Tibial nerve (tissue), 4 donors: ENCODE measurements around the gene TGM1. TPM values are rescaled to one million over a fixed set of nuclear protein-coding genes. Genes with fewer than 3 reads are reported as not detected.

Experiments used
- DNase-seq, 2 donors: peaks; one replicate each; pipeline ENCODE4 v3.0.0-alpha.2; 2019; ENCODE audit warnings: low spot score in 2 of 2
- H3K27ac ChIP-seq, 4 donors: fragments of 200-600 bp; sonication (generic) in 3 of 4; one replicate each; pipeline ENCODE4 v1.5.1; 2017 to 2019; ENCODE audit warnings: mild to moderate bottlenecking in 1 of 4
- H3K27me3 ChIP-seq, 2 donors: fragments of 200-600 bp; sonication (generic) in 1 of 2; one replicate each; pipeline versions ENCODE4 v1.5.1 to v1.6.0; 2017 to 2019
- H3K36me3 ChIP-seq, 3 donors: fragments of 200-600 bp; sonication (generic); one replicate each; pipeline ENCODE4 v1.5.1; 2018 to 2019
- H3K4me1 ChIP-seq, 4 donors: fragments of 200-600 bp; sonication (generic) in 3 of 4; one replicate each; pipeline ENCODE4 v1.5.1; 2017 to 2019
- H3K4me3 ChIP-seq, 4 donors: fragments of 200-600 bp; sonication (generic) in 3 of 4; one replicate each; pipeline ENCODE4 v1.5.1; 2017 to 2019; ENCODE audit warnings: mild to moderate bottlenecking in 1 of 4, moderate library complexity in 1 of 4
- H3K9me3 ChIP-seq, 4 donors: fragments of 200-600 bp; sonication (generic) in 3 of 4; one replicate each; pipeline ENCODE4 v1.5.1; 2017 to 2019
- CTCF ChIP-seq, 5 experiments: fragments of 200-600 bp in 3 of 5; fragments of 450-650 bp in 2 of 5; sonication (generic) in 3 of 5; IDR thresholded peaks; one replicate each; pipeline ENCODE4 v1.5.1; 2016 to 2019; ENCODE audit warnings: antibody characterized with exemption in 5 of 5, mild to moderate bottlenecking in 3 of 5, moderate library complexity in 2 of 5
- EP300 ChIP-seq, 2 donors: sonication (generic); formaldehyde crosslinking; IDR thresholded peaks; one replicate each; pipeline ENCODE4 v1.6.1; 2017; ENCODE audit warnings: antibody characterized with exemption in 2 of 2, mild to moderate bottlenecking in 1 of 2
- POLR2A ChIP-seq, 2 donors: fragments of 450-650 bp; IDR thresholded peaks; one replicate each; pipeline ENCODE4 v1.6.1; 2017; ENCODE audit warnings: antibody characterized with exemption in 2 of 2, mild to moderate bottlenecking in 2 of 2, moderate library complexity in 2 of 2
- WGBS, 2 donors: methylation state at CpG; one replicate each; pipeline ENCODE4 v1.1.5; 2018; 5-methylcytosine and 5-hydroxymethylcytosine counted together
- total RNA-seq, 4 donors: library from RNA; depleted of rRNA; stranded (reverse); fragments of >200 nt; gene quantifications; one replicate each; pipeline ENCODE4 v1.1.0, GENCODE V29; 2016

Gene TGM1
- total RNA-seq, 4 donors from 2014 or later, result 13.5 to 53.5 (median 19.4) TPM

- WGBS, 2 donors, result 81 to 85% methylated on average over 3 of the region's 3 CpGs
- Histone ChIP-seq H3K27me3 (no peaks in the 10 kb centered on the region), H3K27ac (peak overlapping the region in 1 of 4 donors; percentile 10), H3K4me3 (no peak overlapping the region), H3K9me3 (no peaks in the 10 kb centered on the region), H3K36me3 (peaks cover 0 to 11% (median 0%) of the 10 kb centered on the region in 3 donors), H3K4me1 (peaks cover 0 to 29% (median 17%) of the 10 kb centered on the region in 4 donors)
- TF ChIP-seq POLR2A (IDR thresholded peaks at IDR 0.05) (no peak), EP300 (IDR thresholded peaks at IDR 0.05) (peak in 1 of 2 donors; percentile 26), CTCF (IDR thresholded peaks at IDR 0.05) (no peak)
- DNase-seq, result no peak
Measured at GRCh38 chr14:24274101-24274543, 11.1 kb upstream of the TGM1 start.

DNA sequence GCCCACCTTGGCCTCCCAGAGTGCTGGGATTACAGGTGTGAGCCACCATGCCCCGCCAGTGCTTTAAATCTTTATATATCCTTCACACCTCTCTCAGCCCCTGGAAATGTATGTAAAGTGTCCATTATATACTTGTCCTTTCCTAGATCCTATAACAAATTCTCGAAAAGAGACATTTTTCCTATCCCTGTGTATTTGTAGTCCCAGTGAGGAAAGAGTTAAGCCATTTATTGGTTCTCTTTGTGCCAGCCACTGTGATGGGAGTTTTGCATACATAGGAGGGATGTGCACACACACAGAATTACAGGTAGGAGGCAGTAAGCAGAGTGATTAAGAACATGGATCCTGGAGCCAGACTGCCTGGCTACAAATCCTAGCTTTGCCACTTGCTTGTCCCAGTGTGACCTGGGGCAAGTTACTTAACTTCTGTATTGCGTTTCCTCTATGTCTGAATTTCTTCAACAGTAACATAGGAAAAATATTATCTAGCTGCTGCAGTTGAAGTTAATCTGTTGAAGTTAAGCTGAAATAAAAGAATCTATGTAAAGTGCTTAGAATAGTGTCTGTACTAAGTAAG, 10.5 kb upstream of the TGM1 start:
- Histone ChIP-seq H3K9me3 (no peaks in the 10 kb centered on the region), H3K27ac (peak overlapping the region in 1 of 4 donors; percentile 10), H3K27me3 (no peaks in the 10 kb centered on the region), H3K36me3 (peaks cover 0 to 17% (median 0%) of the 10 kb centered on the region in 3 donors), H3K4me3 (no peak overlapping the region), H3K4me1 (peaks cover 0 to 29% (median 14%) of the 10 kb centered on the region in 4 donors)
- TF ChIP-seq CTCF (IDR thresholded peaks at IDR 0.05), result no peak
- no peak for TF ChIP-seq POLR2A (IDR thresholded peaks at IDR 0.05)
- TF ChIP-seq EP300 (IDR thresholded peaks at IDR 0.05), result no peak
- no peak for DNase-seq
- WGBS, 2 donors, result 55 to 76% methylated on average over 3 of the region's 3 CpGs

DNA sequence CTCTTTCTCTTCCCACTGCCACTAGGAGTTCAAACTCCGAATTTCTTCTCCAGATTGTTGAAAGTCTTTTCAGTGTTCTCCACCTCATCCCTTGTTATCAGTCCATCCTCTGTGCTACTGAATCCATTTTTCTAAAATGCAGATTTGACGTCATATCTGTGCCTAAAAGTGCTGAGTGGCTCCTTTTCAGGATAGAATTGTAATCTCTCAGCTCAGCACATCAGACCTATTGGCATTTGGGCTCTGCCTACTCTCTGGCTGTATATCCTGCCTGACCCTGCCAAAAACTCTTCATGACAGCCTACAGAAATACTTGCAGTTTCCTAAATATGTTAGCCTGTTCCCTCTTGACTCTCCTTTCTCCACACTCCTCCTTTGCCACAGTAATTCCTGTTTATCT, 9.5 kb upstream of the TGM1 start:
- Histone ChIP-seq H3K4me3 (no peak overlapping the region), H3K27ac (peak overlapping the region in 2 of 4 donors; percentile 99), H3K9me3 (no peaks in the 10 kb centered on the region), H3K4me1 (peaks cover 0 to 28% (median 9%) of the 10 kb centered on the region in 4 donors), H3K36me3 (peaks cover 0 to 28% (median 0%) of the 10 kb centered on the region in 3 donors), H3K27me3 (no peaks in the 10 kb centered on the region)
- 75 to 79% methylated on average over 2 of the region's 2 CpGs for WGBS, 2 donors
- no peak for DNase-seq
- TF ChIP-seq CTCF (IDR thresholded peaks at IDR 0.05), result no peak
- no peak for TF ChIP-seq EP300 (IDR thresholded peaks at IDR 0.05)
- TF ChIP-seq POLR2A (IDR thresholded peaks at IDR 0.05), result no peak

GRCh38 chr14:24271834-24272263, 8.9 kb upstream of the TGM1 start:
- Histone ChIP-seq H3K4me3 (peak overlapping the region; percentile 77 to 99 (median 95)), H3K9me3 (no peaks in the 10 kb centered on the region), H3K4me1 (peaks cover 0 to 24% (median 8%) of the 10 kb centered on the region in 4 donors), H3K36me3 (peaks cover 0 to 34% (median 4%) of the 10 kb centered on the region in 3 donors), H3K27ac (peak overlapping the region; percentile 88 to 99 (median 99)), H3K27me3 (no peaks in the 10 kb centered on the region)
- DNase-seq, result no peak
- TF ChIP-seq EP300 (IDR thresholded peaks at IDR 0.05), result no peak
- no peak for TF ChIP-seq CTCF (IDR thresholded peaks at IDR 0.05)
- no peak for TF ChIP-seq POLR2A (IDR thresholded peaks at IDR 0.05)
- 23 to 26% methylated on average over 3 of the region's 3 CpGs for WGBS, 2 donors

GRCh38 chr14:24271134-24271833, 8.3 kb upstream of the TGM1 start, which contains the start of gene RABGGTA:
Gene RABGGTA, minus strand, starts transcription at chr14:24271597. Its CDS starts 482 bp downstream, at chr14:24271115.
- Histone ChIP-seq H3K4me3 (peak within 1 kb of the TSS; percentile 77 to 99 (median 95)), H3K27me3 (no peaks in the 10 kb centered on the region), H3K9me3 (no peaks in the 10 kb centered on the region), H3K36me3 (peaks cover 0 to 39% (median 4%) of the 10 kb centered on the region in 3 donors), H3K4me1 (peaks cover 0 to 24% (median 8%) of the 10 kb centered on the region in 4 donors), H3K27ac (peak within 1 kb of the TSS; percentile 88 to 99 (median 99))
- 0 to 1% methylated on average over 8 to 26 of the region's 61 CpGs for WGBS, 2 donors
- peak; percentile 65 to 75 for DNase-seq
- TF ChIP-seq POLR2A (IDR thresholded peaks at IDR 0.05) (peak in 1 of 2 donors; percentile 49), EP300 (IDR thresholded peaks at IDR 0.05) (peak in 1 of 2 donors; percentile 67), CTCF (IDR thresholded peaks at IDR 0.05) (peak; percentile 77 to 92 (median 89))
